HG03457 (cell line): ENCODE data around the gene PCLO.
"Not testable (repeated sequence)": the region's sequence is repeated elsewhere in the genome, so short reads cannot be mapped to it uniquely, and the experiment has no call there.

Experiments
- ATAC-seq: cut with Tn5 transposase; IDR thresholded peaks from one replicate; pipeline ENCODE4 v1.9.1; 2021; ENCODE audit warnings: moderate number of reproducible peaks; ENCODE audit not compliant: unreplicated experiment

The PCLO gene

DNA sequence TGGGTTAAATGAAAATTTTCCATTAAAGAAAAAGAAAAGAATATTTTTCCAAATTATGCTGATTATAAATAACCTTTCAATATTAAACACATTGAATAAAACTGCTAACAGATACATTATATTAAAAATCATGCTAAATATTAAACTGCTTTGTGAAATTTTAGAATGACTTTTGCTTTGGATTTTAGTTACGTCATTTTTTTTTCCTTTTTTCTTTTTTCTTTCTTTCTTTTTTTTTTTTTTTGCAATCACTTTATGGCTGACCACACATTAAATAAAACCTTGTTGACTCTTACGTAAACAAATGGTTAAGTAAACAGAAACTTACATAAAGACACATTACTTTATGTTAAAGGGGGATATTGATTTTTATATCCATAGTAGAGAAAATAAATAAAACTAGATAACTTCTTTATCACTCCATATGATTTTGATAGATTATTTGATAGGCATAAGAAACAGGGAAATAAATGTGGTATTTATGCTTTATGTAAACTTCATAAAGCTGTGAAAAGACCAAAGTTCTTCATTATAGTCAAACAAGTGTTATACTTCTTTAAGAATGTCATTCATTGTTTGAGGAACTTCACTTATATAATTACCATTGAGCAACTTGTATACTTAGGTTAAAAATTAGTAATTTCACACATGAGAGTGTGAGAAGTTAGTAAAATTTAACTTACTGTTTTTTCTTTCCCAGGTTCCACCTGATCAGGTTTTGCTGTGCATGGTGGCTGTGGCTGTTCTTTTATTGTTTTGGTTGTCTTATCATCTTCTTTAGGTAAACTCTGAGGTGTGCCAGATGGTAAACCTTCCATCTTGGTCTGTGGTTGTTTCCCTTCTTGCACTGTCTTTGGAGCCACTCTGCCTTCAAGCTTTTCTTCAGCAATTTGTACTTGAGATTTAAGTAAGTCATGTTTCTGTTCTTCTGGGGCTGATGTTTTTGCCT lies 197.3 kb downstream of the PCLO start:
- no peak for ATAC-seq

GRCh38 chr7:82964150-82964882 lies 198.4 kb downstream of the PCLO start:
- ATAC-seq, result peak; percentile 67

DNA sequence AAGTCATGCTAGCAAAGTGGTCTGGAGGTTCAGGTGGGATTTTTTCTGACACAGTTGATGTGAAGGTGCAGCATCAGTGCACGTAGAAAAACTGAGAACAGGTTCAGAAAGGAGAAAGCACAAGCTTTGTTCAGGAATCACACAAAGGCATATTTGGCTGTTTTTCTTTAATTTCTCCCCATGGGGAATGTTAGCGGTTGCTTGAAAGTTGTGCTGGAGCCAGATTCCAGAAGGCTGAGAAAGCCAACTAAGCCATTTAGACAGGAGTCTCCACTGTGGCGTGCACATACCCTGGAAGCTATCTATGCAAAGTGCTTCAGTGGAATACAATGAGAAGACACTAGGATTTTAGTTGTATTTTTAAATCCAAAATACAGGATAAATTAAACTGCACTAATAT lies 201.4 kb downstream of the PCLO start:
- no peak for ATAC-seq

- no peak for ATAC-seq
These were observed 203.2 kb downstream of the PCLO start for GRCh38 chr7:82959528-82959927.

- ATAC-seq, result no peak
These were observed 205.2 kb downstream of the PCLO start for GRCh38 chr7:82957521-82957920.

GRCh38 chr7:82953324-82954027 lies 209.2 kb downstream of the PCLO start:
- ATAC-seq, result no peak

DNA sequence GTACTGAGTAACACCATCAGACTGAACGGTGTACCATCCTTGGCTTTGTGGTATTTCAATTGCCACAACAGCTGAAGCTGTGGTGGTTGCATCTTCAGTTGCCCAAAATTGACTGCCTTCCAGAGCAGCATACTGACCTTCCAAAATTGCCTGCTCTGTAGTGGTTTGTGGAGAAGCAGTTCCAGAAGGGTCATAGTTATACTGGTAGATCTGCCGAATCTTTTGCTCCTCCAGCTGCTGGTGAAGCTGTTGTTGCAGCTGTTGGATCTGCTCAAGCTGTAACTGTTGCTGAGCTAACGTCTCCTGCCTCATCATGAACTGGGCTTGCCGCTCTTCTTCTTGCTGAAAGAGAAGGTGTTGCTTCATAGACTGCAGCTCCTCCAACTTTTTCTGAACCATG lies 212.2 kb downstream of the PCLO start:
- no peak for ATAC-seq

DNA sequence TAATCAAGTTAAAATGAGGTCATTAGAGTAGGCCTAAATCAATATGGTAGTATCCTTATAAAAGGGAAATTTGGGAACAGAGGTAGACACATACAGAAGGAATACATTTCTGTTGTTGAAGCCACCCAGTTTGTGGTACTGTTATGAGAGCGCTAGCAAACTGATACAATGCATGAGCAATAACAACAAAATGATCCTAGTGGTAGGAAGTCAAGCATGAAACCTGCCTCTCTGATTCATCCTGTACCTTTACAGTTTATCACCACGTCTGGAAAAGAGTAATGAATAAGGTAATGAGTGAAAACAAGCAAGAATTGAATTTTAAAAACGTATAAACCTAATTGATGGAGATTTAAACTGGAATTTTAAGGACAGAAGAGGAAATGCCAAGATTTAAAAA lies 217.2 kb downstream of the PCLO start:
- no peak for ATAC-seq

GRCh38 chr7:82945056-82945455 lies 217.6 kb downstream of the PCLO start:
- no peak for ATAC-seq

DNA sequence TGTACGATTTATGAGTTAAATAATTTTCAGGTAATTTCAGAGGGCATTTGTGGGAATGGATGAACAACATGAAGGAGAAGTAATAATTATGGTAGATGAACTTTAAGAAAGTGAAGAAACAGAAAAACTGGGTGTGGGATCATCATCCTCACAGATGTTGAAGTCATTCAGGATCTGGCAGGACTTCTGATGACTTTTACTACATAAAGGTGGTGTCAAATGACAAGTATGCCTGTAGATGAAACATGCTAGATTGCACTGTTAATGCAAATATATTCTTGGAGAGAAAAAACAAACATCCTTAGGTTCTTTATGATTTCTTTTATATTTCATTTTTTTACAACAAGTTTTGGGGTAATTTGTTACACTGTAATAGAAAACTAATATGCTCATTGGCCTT lies 230.2 kb downstream of the PCLO start:
- no peak for ATAC-seq

DNA sequence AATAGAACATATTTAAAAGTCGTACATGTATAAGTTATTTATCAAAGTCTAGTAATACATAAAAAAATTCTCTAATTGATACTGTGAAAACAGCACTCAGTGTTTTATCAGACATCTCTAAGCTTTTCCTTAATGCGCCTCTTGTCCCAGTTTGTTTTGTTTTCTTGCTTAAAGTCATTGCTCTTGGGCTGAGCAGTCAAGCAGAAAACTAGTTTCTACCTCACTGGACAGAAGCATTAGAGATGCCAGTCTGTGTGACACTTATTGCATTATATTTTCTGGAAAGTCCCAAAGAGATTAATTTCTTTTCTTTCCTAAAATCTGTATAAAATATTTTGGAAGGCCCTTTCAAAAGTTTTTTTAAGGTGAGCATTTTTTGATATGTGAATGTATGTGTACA lies 236.2 kb downstream of the PCLO start:
- ATAC-seq, result no peak

GRCh38 chr7:82925331-82925730 lies 237.4 kb downstream of the PCLO start:
- no peak for ATAC-seq

- ATAC-seq, result no peak
These were observed 256.2 kb downstream of the PCLO start for GRCh38 chr7:82906502-82906901.

DNA sequence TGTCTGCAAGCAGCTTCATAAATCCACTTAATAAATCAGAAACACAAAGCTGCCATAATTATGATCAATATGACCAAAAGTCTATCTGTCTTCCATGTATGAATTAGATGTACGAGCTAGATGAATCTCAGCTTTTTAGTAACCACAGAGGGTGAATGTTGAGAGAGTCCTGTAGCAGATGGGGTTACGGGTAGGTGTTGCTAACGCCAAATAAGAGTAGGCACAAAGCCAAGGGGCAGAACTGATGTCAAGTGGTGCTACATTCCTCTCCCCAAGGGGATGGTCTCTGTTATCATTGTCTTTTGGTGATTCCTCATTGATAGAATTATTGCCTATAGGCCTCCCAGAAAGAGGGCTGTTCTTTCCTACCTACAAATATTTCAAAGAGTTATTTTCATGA lies 257.8 kb downstream of the PCLO start:
- no peak for ATAC-seq

- ATAC-seq, result not testable (repeated sequence)
These were observed 261.6 kb downstream of the PCLO start for GRCh38 chr7:82901098-82901497.

GRCh38 chr7:82897500-82897899 lies 265.2 kb downstream of the PCLO start:
- ATAC-seq, result no peak

DNA sequence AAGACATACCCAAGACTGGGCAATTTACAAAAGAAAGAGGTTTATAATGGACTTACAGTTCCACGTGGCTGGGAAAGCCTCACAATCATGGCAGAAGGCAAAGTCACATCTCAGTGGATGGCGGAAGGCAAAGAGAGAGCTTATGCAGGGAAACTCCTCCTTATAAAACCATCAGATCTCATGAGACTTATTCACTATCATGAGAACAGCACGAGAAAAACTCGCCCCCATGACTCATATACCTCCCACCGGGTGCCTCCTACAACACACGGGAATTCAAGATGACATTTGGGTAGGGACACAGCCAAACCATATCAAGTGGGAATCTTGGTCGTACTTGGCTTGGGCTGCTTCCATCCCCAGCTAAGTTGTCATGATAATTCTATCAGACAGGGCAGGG lies 268.3 kb downstream of the PCLO start:
- ATAC-seq, result not testable (repeated sequence)

DNA sequence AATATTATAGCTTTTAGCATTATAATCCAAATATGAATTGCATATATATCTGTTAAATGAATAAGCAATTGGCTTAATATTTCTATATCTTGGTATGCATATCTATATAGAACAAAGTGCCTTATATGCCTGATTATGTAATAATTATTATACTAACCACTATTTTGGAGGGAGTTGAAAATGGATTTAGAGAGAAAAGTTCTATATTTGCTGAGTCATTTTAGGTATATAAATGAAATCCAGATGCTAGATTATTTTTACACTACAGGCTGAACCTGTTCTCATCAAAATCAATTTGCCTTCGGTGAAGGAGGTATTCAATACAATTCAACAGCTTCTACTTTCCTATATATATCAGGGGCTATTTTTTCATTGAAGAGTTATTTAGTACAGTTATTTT lies 276.4 kb downstream of the PCLO start:
- ATAC-seq, result no peak

GRCh38 chr7:82865856-82866255 lies 296.8 kb downstream of the PCLO start:
- no peak for ATAC-seq

- ATAC-seq, result no peak
These were observed 303.4 kb downstream of the PCLO start for GRCh38 chr7:82859106-82859850.

DNA sequence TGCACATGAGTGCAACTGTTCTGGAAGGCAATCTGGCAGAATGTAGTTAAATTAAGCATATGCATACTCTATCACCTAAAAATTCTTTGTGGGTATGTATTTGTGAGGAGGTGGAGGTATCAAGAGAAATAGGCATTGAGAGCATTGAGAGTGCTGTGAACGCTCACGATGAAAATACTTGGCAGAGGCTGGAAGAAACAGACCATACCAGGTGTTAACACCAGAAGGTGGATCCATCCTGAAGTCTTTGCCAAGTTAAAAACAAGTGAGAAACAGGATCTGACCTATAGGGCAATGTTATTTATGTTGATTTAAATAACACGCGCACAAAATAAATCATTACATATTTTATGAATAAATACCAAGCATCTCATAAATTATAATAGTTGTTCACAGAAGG lies 311.6 kb downstream of the PCLO start:
- ATAC-seq, result no peak
